IMR-90 (cell line): ENCODE data around the gene IFNG. TPM values are rescaled to one million over a fixed set of nuclear protein-coding genes. Genes with fewer than 3 reads are reported as not detected.

Experiments
- ATAC-seq: fragments of 200-7000 bp; cut with Tn5 transposase; 2 replicates; pipeline ENCODE4 v1.9.1; 2020; ENCODE audit warnings: low read depth, mild to moderate bottlenecking, moderate library complexity
- BruUV-seq: library from RNA; stranded (reverse); fragments of 400-500 nt; replicated peaks from 2 replicates; lab custom pipeline; 2021; lab: Mats Ljungman, UMichigan
- CTCF ChIA-PET: fragments of 300-600 bp; formaldehyde crosslinking; extraction: SDS; loops from one replicate; lab custom pipeline; 2021; ENCODE audit warnings: antibody characterized with exemption; lab: Yijun Ruan, JAX
- POLR2A ChIA-PET: fragments of 300-600 bp; sonication (Branson Sonifier 250); formaldehyde crosslinking; loops from one replicate; lab custom pipeline; 2022; ENCODE audit warnings: antibody characterized with exemption; ENCODE audit not compliant: unreplicated experiment; lab: Charles Lee
- DNase-seq: peaks from one replicate; pipeline ENCODE4 v3.0.0; 2013
- H2AFZ ChIP-seq: replicated peaks from 2 replicates; pipeline ENCODE3; 2013; ENCODE audit warnings: low read length, mild to moderate bottlenecking; ENCODE audit not compliant: poor library complexity
- H2AK5ac ChIP-seq: 2 replicates; pipeline ENCODE4 v1.6.1; 2013; ENCODE audit warnings: low read depth, low read length, inconsistent platforms
- H2AK9ac ChIP-seq: replicated peaks from 2 replicates; pipeline ENCODE3; 2013; ENCODE audit warnings: mild to moderate bottlenecking, low read depth, low read length, moderate library complexity; ENCODE audit not compliant: poor library complexity
- H2BK120ac ChIP-seq: 2 replicates; pipeline ENCODE4 v1.6.1; 2013; ENCODE audit warnings: low read depth, low read length, inconsistent platforms
- H2BK15ac ChIP-seq: 3 replicates; pipeline ENCODE4 v1.6.1; 2013; ENCODE audit warnings: low read depth, low read length, inconsistent platforms
- H2BK20ac ChIP-seq: 2 replicates; pipeline ENCODE4 v1.6.1; 2013; ENCODE audit warnings: low read depth, mild to moderate bottlenecking, inconsistent platforms, low read length, moderate library complexity
- H2BK5ac ChIP-seq: 2 replicates; pipeline ENCODE4 v1.6.1; 2013; ENCODE audit warnings: mild to moderate bottlenecking, low read depth, low read length, inconsistent platforms; ENCODE audit not compliant: poor library complexity, severe bottlenecking
- H3K14ac ChIP-seq: replicated peaks from 2 replicates; pipeline ENCODE4 v1.6.1; 2013; ENCODE audit warnings: low read depth, low read length, inconsistent platforms
- H3K18ac ChIP-seq: 2 replicates; pipeline ENCODE4 v1.6.1; 2013; ENCODE audit warnings: low read depth, low read length, control low read depth
- H3K23ac ChIP-seq: 2 replicates; pipeline ENCODE4 v1.6.1; 2013; ENCODE audit warnings: low read depth, low read length, inconsistent platforms
- H3K27ac ChIP-seq: 2 replicates; pipeline ENCODE4 v1.5.1; 2013; ENCODE audit warnings: mild to moderate bottlenecking, control low read depth, low read length; ENCODE audit not compliant: insufficient read depth
- H3K27me3 ChIP-seq: 2 replicates; pipeline ENCODE4 v1.6.1; 2013; ENCODE audit warnings: low read length; ENCODE audit not compliant: control insufficient read depth, insufficient read depth
- H3K36me3 ChIP-seq: 2 replicates; pipeline ENCODE4 v1.6.1; 2013; ENCODE audit warnings: low read length, mixed read lengths; ENCODE audit not compliant: control insufficient read depth, insufficient read depth
- H3K4ac ChIP-seq: 2 replicates; pipeline ENCODE4 v1.6.1; 2013; ENCODE audit warnings: low read depth, low read length, inconsistent platforms
- H3K4me1 ChIP-seq: 2 replicates; pipeline ENCODE4 v1.6.1; 2013; ENCODE audit warnings: low read length, mixed read lengths; ENCODE audit not compliant: control insufficient read depth, insufficient read depth
- H3K4me2 ChIP-seq: 2 replicates; pipeline ENCODE4 v1.6.1; 2013; ENCODE audit warnings: low read depth, mild to moderate bottlenecking, control low read depth, low read length, moderate library complexity
- H3K4me3 ChIP-seq: 2 replicates; pipeline ENCODE4 v1.5.1; 2013; ENCODE audit warnings: low read depth, mild to moderate bottlenecking, control low read depth, low read length, moderate library complexity; ENCODE audit not compliant: insufficient read depth
- H3K56ac ChIP-seq: 2 replicates; pipeline ENCODE4 v1.6.1; 2013; ENCODE audit warnings: low read length, inconsistent platforms; ENCODE audit not compliant: insufficient read depth; ENCODE audit errors: extremely low read depth
- H3K79me1 ChIP-seq, 2 experiments: 2 replicates each; pipeline ENCODE4 v1.6.1; 2013; ENCODE audit warnings: low read length in 2 of 2, inconsistent platforms in 1 of 2, low read depth in 1 of 2
- H3K9ac ChIP-seq: 2 replicates; pipeline ENCODE4 v1.6.1; 2013; ENCODE audit warnings: low read depth, low read length, control low read depth
- H3K9me1 ChIP-seq: 2 replicates; pipeline ENCODE4 v1.6.1; 2013; ENCODE audit warnings: low read length, inconsistent platforms; ENCODE audit not compliant: insufficient read depth
- H3K9me3 ChIP-seq: 2 replicates; pipeline ENCODE4 v1.6.1; 2013; ENCODE audit warnings: low read length; ENCODE audit not compliant: control insufficient read depth, insufficient read depth
- H4K20me1 ChIP-seq: 2 replicates; pipeline ENCODE4 v1.6.1; 2013; ENCODE audit warnings: low read length, inconsistent platforms; ENCODE audit not compliant: insufficient read depth
- H4K5ac ChIP-seq: 2 replicates; pipeline ENCODE4 v1.6.1; 2013; ENCODE audit warnings: mild to moderate bottlenecking, low read depth, low read length, control low read depth
- H4K8ac ChIP-seq, 2 experiments: 2 replicates each; pipeline ENCODE4 v1.6.1; 2013; ENCODE audit warnings: low read depth in 2 of 2, low read length in 2 of 2, control low read depth in 1 of 2, inconsistent platforms in 1 of 2
- H4K91ac ChIP-seq: 2 replicates; pipeline ENCODE4 v1.6.1; 2013; ENCODE audit warnings: low read depth, low read length, inconsistent platforms; ENCODE audit not compliant: insufficient read depth
- BHLHE40 ChIP-seq: fragments of 150-350 bp; IDR thresholded peaks from 2 replicates; pipeline ENCODE4 v1.6.1; 2016; ENCODE audit warnings: mild to moderate bottlenecking, low read depth, low read length
- CEBPB ChIP-seq: IDR thresholded peaks from 2 replicates; pipeline ENCODE4 v1.6.1; 2012; ENCODE audit warnings: low read depth, low read length, improper control_type of control experiment
- CHD1 ChIP-seq: IDR thresholded peaks from 2 replicates; pipeline ENCODE4 v1.6.1; 2012; ENCODE audit warnings: low read depth, low read length, improper control_type of control experiment
- FOS ChIP-seq: fragments of 150-350 bp; IDR thresholded peaks from 2 replicates; pipeline ENCODE4 v1.6.1; 2016; ENCODE audit warnings: low read depth, low read length
- MAFK ChIP-seq: IDR thresholded peaks from 2 replicates; pipeline ENCODE4 v1.6.1; 2012; ENCODE audit warnings: low read depth, low read length, improper control_type of control experiment
- MAZ ChIP-seq: IDR thresholded peaks from 2 replicates; pipeline ENCODE4 v1.6.1; 2012; ENCODE audit warnings: low read depth, mild to moderate bottlenecking, low read length, improper control_type of control experiment, moderate library complexity, borderline replicate concordance
- MXI1 ChIP-seq: IDR thresholded peaks from 2 replicates; pipeline ENCODE4 v1.6.1; 2012; ENCODE audit warnings: low read depth, mild to moderate bottlenecking, low read length, moderate library complexity, borderline replicate concordance
- NFE2L2 ChIP-seq: fragments of 150-350 bp; IDR thresholded peaks from 2 replicates; pipeline ENCODE4 v1.6.1; 2016; ENCODE audit warnings: low read depth, mild to moderate bottlenecking, low read length
- POLR2A ChIP-seq: IDR thresholded peaks from 2 replicates; pipeline ENCODE4 v1.6.1; 2012; ENCODE audit warnings: mild to moderate bottlenecking, low read depth, low read length
- RAD21 ChIP-seq: IDR thresholded peaks from 2 replicates; pipeline ENCODE4 v1.6.1; 2012; ENCODE audit warnings: low read length, improper control_type of control experiment
- RCOR1 ChIP-seq: IDR thresholded peaks from 2 replicates; pipeline ENCODE4 v1.6.1; 2012; ENCODE audit warnings: mild to moderate bottlenecking, low read length, improper control_type of control experiment; ENCODE audit not compliant: insufficient replicate concordance
- RFX5 ChIP-seq: IDR thresholded peaks from 2 replicates; pipeline ENCODE4 v1.8.0; 2012; ENCODE audit warnings: low read depth, mild to moderate bottlenecking, low read length, moderate library complexity
- SMC3 ChIP-seq: fragments of 150-350 bp; IDR thresholded peaks from 2 replicates; pipeline ENCODE4 v1.6.1; 2016; ENCODE audit warnings: low read depth, mild to moderate bottlenecking, antibody characterized with exemption, low read length, moderate library complexity
- WGBS, 2 experiments: methylation state at CpG; one replicate each; pipeline versions ENCODE4 v1.1.5 to v1.1.7; 2013; ENCODE audit warnings: missing lambda C conversion rate in 2 of 2; ENCODE audit not compliant: insufficient read length in 1 of 2; ENCODE audit errors: extremely low coverage in 2 of 2; 5-methylcytosine and 5-hydroxymethylcytosine counted together
- dilution Hi-C: fragments of 300-500 bp; cut with HindIII; formaldehyde crosslinking; loops from one replicate; pipeline ENCODE4 v1.14.3; 2018; ENCODE audit warnings: low sequenced_read_pairs; ENCODE audit not compliant: unreplicated experiment
- in situ Hi-C: fragments of 300-500 bp; cut with MboI; formaldehyde crosslinking; loops from 3 replicates; pipeline ENCODE4 v1.14.3; 2019; ENCODE audit warnings: low sequenced_read_pairs, inconsistent platforms, mixed read lengths
- intact Hi-C: fragments of 100-400 bp; cut with micrococcal nuclease; formaldehyde crosslinking; loops from 2 replicates; pipeline ENCODE4 v1.10.0; 2022
- polyA plus RNA-seq, 3 experiments: library from polyadenylated mRNA; depleted of rRNA; stranded (reverse); fragments of >200 nt; gene quantifications; 2 replicates each; pipeline ENCODE4 v1.2.3, GENCODE V29; 2012; ENCODE audit warnings: low replicate concordance in 1 of 3
- total RNA-seq: library from RNA; depleted of rRNA; stranded (reverse); fragments of >200 nt; gene quantifications from 2 replicates; pipeline ENCODE4 v1.2.3, GENCODE V29; 2012
- TF ChIP-seq, protein P1 (sequence below): fragments of 150-350 bp; IDR thresholded peaks from 2 replicates; pipeline ENCODE4 v1.6.1; 2017; ENCODE audit warnings: mild to moderate bottlenecking, antibody characterized with exemption, low read length, low read depth
- TF ChIP-seq, protein P2 (sequence below): fragments of 150-350 bp; IDR thresholded peaks from 2 replicates; pipeline ENCODE4 v1.6.1; 2016; ENCODE audit warnings: low read depth, mild to moderate bottlenecking, low read length, moderate library complexity, borderline replicate concordance
- TF ChIP-seq, protein P3 (sequence below): conservative IDR thresholded peaks from 2 replicates; pipeline ENCODE4 v1.5.1; 2012; ENCODE audit warnings: mild to moderate bottlenecking, low read depth, low read length, improper control_type of control experiment

The IFNG gene
- total and polyA plus RNA-seq, 2 of the 4 experiments (the other 2 are of a cell fraction) = not detected

DNA sequence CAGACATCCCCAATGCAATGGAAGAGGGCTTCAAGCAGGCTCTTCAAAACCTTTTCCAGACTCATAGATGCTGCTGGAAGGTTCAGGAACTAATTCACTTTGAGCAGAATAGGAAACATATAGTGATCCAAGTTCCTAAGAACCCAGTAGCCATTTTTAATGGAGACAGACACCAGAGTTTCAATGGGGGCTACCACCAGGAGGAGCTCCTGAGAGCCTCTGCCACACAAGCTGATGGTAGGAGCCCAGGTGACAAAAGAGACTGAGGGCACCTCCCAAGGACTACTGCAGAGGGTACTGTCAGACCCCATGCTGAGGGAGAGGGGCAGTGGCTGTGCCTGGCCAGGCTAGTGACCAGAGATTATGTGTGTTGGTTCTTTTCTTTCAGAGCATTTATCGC is 45.9 kb downstream of the IFNG start:
- Histone ChIP-seq H3K9me1 (no peaks in the 10 kb centered on the region), H2BK120ac (no peak overlapping the region), H3K56ac (no peak overlapping the region), H3K18ac (no peak overlapping the region), H3K27ac (no peak overlapping the region), H3K4ac (no peak overlapping the region), H4K5ac (no peak overlapping the region), H2BK20ac (no peak overlapping the region), H3K4me2 (no peak overlapping the region), H3K36me3 (no peaks in the 10 kb centered on the region), H3K9ac (no peak overlapping the region), H3K9me3 (no peaks in the 10 kb centered on the region), H2AK5ac (no peak overlapping the region), H3K14ac (no peak overlapping the region), H3K27me3 (no peaks in the 10 kb centered on the region; the same call in 1 of the 2 replicates), H2BK15ac (no peak overlapping the region), H4K8ac (no peak overlapping the region), H4K20me1 (no peaks in the 10 kb centered on the region), H3K4me3 (no peak overlapping the region), H2BK5ac (no peak overlapping the region), H3K4me1 (no peaks in the 10 kb centered on the region), H2AFZ (no peak overlapping the region), H3K23ac (no peak overlapping the region), H2AK9ac (no peak overlapping the region), H4K91ac (no peak overlapping the region), H3K79me1 (no peaks in the 10 kb centered on the region)
- in situ Hi-C loops (no loop called here), intact Hi-C loops (no loop called here), dilution Hi-C loops (no loop called here)
- ATAC-seq (no peak), DNase-seq (no peak)
- CTCF ChIA-PET = interaction anchor here (1.0 kb wide), 1 partner anchor 9 kb away, joined by 3 read pairs; no protein-coding TSS in a partner anchor
- no TSS peak for BruUV-seq
- POLR2A ChIA-PET = no interaction called here
- no CpG with 5 or more reads among the region's 1 CpG for WGBS, 2 experiments
- TF ChIP-seq BHLHE40 (no peak), MAFK (no peak), RCOR1 (no peak), MAZ (no peak), MXI1 (no peak), SMC3 (no peak), CHD1 (no peak), POLR2A (no peak), RAD21 (no peak), NFE2L2 (no peak), CEBPB (no peak), RFX5 (no peak), FOS (no peak)
- TF ChIP-seq, protein P1, sequence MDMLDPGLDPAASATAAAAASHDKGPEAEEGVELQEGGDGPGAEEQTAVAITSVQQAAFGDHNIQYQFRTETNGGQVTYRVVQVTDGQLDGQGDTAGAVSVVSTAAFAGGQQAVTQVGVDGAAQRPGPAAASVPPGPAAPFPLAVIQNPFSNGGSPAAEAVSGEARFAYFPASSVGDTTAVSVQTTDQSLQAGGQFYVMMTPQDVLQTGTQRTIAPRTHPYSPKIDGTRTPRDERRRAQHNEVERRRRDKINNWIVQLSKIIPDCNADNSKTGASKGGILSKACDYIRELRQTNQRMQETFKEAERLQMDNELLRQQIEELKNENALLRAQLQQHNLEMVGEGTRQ = no peak
- TF ChIP-seq, protein P2, sequence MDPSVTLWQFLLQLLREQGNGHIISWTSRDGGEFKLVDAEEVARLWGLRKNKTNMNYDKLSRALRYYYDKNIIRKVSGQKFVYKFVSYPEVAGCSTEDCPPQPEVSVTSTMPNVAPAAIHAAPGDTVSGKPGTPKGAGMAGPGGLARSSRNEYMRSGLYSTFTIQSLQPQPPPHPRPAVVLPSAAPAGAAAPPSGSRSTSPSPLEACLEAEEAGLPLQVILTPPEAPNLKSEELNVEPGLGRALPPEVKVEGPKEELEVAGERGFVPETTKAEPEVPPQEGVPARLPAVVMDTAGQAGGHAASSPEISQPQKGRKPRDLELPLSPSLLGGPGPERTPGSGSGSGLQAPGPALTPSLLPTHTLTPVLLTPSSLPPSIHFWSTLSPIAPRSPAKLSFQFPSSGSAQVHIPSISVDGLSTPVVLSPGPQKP = no peak
- TF ChIP-seq, protein P3, sequence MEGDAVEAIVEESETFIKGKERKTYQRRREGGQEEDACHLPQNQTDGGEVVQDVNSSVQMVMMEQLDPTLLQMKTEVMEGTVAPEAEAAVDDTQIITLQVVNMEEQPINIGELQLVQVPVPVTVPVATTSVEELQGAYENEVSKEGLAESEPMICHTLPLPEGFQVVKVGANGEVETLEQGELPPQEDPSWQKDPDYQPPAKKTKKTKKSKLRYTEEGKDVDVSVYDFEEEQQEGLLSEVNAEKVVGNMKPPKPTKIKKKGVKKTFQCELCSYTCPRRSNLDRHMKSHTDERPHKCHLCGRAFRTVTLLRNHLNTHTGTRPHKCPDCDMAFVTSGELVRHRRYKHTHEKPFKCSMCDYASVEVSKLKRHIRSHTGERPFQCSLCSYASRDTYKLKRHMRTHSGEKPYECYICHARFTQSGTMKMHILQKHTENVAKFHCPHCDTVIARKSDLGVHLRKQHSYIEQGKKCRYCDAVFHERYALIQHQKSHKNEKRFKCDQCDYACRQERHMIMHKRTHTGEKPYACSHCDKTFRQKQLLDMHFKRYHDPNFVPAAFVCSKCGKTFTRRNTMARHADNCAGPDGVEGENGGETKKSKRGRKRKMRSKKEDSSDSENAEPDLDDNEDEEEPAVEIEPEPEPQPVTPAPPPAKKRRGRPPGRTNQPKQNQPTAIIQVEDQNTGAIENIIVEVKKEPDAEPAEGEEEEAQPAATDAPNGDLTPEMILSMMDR = no peak
